Panc1 (cell line): Measurements from ENCODE around the gene IFITM2. TPM values are rescaled to one million over a fixed set of nuclear protein-coding genes. Genes with fewer than 3 reads are reported as not detected.

ENCODE experiments used
- ATAC-seq: fragments of 200-7000 bp; cut with Tn5 transposase; 2 replicates; pipeline ENCODE4 v1.9.1; 2020; ENCODE audit warnings: mild to moderate bottlenecking, moderate library complexity
- BruUV-seq: library from RNA; stranded (reverse); fragments of 400-500 nt; replicated peaks from 2 replicates; lab custom pipeline; 2021; lab: Mats Ljungman, UMichigan
- CTCF ChIA-PET: fragments of 300-600 bp; sonication (Branson Sonifier 250); formaldehyde crosslinking; loops from one replicate; lab custom pipeline; 2022; ENCODE audit warnings: antibody characterized with exemption; lab: Charles Lee
- POLR2A ChIA-PET: fragments of 300-600 bp; sonication (Branson Sonifier 250); formaldehyde crosslinking; loops from one replicate; lab custom pipeline; 2022; ENCODE audit warnings: antibody characterized with exemption; lab: Charles Lee
- DNase-seq: peaks from one replicate; pipeline ENCODE4 v3.0.0-alpha.2; 2010; ENCODE audit warnings: low read depth, low spot score
- H3K27ac ChIP-seq: 2 replicates; pipeline ENCODE4 v1.5.1; 2011; ENCODE audit warnings: mild to moderate bottlenecking, low read length, inconsistent platforms
- H3K27me3 ChIP-seq: fragments of 200-500 bp; sonication (Bioruptor generic); 2 replicates; pipeline ENCODE4 v1.6.0; 2014; ENCODE audit warnings: low read length, inconsistent platforms; ENCODE audit not compliant: control insufficient read depth, insufficient read depth
- H3K36me3 ChIP-seq: fragments of 200-500 bp; sonication (Bioruptor generic); 2 replicates; pipeline ENCODE4 v1.5.1; 2014; ENCODE audit warnings: inconsistent platforms, mild to moderate bottlenecking, low read length, moderate library complexity; ENCODE audit not compliant: control insufficient read depth, insufficient read depth
- H3K4me1 ChIP-seq: 2 replicates; pipeline ENCODE4 v1.5.1; 2011; ENCODE audit warnings: inconsistent platforms, mild to moderate bottlenecking, low read length, moderate library complexity; ENCODE audit not compliant: control insufficient read depth, insufficient read depth
- H3K4me3 ChIP-seq, 2 experiments: 2 replicates each; pipeline ENCODE4 v1.5.1; 2011 to 2012; ENCODE audit warnings: low read depth in 2 of 2, low read length in 2 of 2, mild to moderate bottlenecking in 2 of 2, inconsistent platforms in 1 of 2, moderate library complexity in 1 of 2
- H3K9me3 ChIP-seq: fragments of 200-500 bp; sonication (Bioruptor generic); 2 replicates; pipeline ENCODE4 v1.5.1; 2014; ENCODE audit warnings: low read depth, mild to moderate bottlenecking, inconsistent platforms, low read length, moderate library complexity; ENCODE audit not compliant: control insufficient read depth, insufficient read depth
- CTCF ChIP-seq: fragments of 450-650 bp; IDR thresholded peaks from 2 replicates; pipeline ENCODE4 v1.5.1; 2017; ENCODE audit warnings: mild to moderate bottlenecking
- POLR2AphosphoS5 ChIP-seq: IDR thresholded peaks from 2 replicates; pipeline ENCODE4 v1.6.1; 2012; ENCODE audit warnings: mild to moderate bottlenecking, low read depth, low read length, moderate library complexity
- SIN3A ChIP-seq: IDR thresholded peaks from 2 replicates; pipeline ENCODE4 v1.6.1; 2012; ENCODE audit warnings: low read depth, mild to moderate bottlenecking, low read length, moderate library complexity, borderline replicate concordance; ENCODE audit not compliant: insufficient read depth
- TCF7L2 ChIP-seq: IDR thresholded peaks from 2 replicates; pipeline ENCODE4 v1.6.1; 2011; ENCODE audit warnings: mild to moderate bottlenecking, low read depth, low read length, inconsistent platforms
- in situ Hi-C: cut with HindIII; loops from 2 replicates; pipeline ENCODE4 v1.10.0; 2016; ENCODE audit warnings: low sequenced_read_pairs, low pct_unique_long_range_greater_than_20kb
- intact Hi-C: fragments of 100-400 bp; cut with micrococcal nuclease; formaldehyde crosslinking; loops from one replicate; pipeline ENCODE4 v1.10.0; 2022; ENCODE audit not compliant: unreplicated experiment
- total RNA-seq: library from RNA; stranded (reverse); gene quantifications from one replicate; pipeline ENCODE4 v1.2.1, GENCODE V29; 2021; ENCODE audit not compliant: unreplicated experiment
- TF ChIP-seq, protein P1 (sequence below), 2 experiments: IDR thresholded peaks; 2 replicates each; pipeline ENCODE4 v1.6.1; 2011 to 2012; ENCODE audit warnings: low read depth in 2 of 2, control low read depth in 1 of 2, low read length in 1 of 2, mild to moderate bottlenecking in 1 of 2, moderate library complexity in 1 of 2; ENCODE audit not compliant: insufficient read depth in 1 of 2

The IFITM2 gene
- total RNA-seq, 1 experiment from 2014 or later, result 183 TPM

GRCh38 chr11:299951-300735, 7.5 kb upstream of the IFITM2 start:
- no peak for DNase-seq
- CTCF ChIA-PET, result interaction anchor here (0.6 kb wide), 1 partner anchor 55 kb away, joined by 3 read pairs; no protein-coding TSS in a partner anchor
- Histone ChIP-seq H3K36me3 (no peaks in the 10 kb centered on the region), H3K27ac (peak overlapping the region; percentile 31; the same call in 1 of the 2 replicates), H3K4me1 (peaks cover 36% of the 10 kb centered on the region), H3K9me3 (no peaks in the 10 kb centered on the region), H3K4me3 (no peak overlapping the region), H3K27me3 (no peaks in the 10 kb centered on the region)
- no TSS peak for BruUV-seq
- in situ Hi-C loops (no loop called here), intact Hi-C loops (no loop called here)
- no peak for TF ChIP-seq SIN3A
- TF ChIP-seq CTCF, result no peak
- TF ChIP-seq, protein P1, sequence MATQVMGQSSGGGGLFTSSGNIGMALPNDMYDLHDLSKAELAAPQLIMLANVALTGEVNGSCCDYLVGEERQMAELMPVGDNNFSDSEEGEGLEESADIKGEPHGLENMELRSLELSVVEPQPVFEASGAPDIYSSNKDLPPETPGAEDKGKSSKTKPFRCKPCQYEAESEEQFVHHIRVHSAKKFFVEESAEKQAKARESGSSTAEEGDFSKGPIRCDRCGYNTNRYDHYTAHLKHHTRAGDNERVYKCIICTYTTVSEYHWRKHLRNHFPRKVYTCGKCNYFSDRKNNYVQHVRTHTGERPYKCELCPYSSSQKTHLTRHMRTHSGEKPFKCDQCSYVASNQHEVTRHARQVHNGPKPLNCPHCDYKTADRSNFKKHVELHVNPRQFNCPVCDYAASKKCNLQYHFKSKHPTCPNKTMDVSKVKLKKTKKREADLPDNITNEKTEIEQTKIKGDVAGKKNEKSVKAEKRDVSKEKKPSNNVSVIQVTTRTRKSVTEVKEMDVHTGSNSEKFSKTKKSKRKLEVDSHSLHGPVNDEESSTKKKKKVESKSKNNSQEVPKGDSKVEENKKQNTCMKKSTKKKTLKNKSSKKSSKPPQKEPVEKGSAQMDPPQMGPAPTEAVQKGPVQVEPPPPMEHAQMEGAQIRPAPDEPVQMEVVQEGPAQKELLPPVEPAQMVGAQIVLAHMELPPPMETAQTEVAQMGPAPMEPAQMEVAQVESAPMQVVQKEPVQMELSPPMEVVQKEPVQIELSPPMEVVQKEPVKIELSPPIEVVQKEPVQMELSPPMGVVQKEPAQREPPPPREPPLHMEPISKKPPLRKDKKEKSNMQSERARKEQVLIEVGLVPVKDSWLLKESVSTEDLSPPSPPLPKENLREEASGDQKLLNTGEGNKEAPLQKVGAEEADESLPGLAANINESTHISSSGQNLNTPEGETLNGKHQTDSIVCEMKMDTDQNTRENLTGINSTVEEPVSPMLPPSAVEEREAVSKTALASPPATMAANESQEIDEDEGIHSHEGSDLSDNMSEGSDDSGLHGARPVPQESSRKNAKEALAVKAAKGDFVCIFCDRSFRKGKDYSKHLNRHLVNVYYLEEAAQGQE (IDR thresholded peaks at IDR 0.05; ENCODE audit: insufficient read depth in 1 of 2, low read depth in 2 of 2, low read length in 1 of 2), result no peak
- no peak for TF ChIP-seq TCF7L2
- no peak for TF ChIP-seq POLR2AphosphoS5
- POLR2A ChIA-PET, result no interaction called here
- ATAC-seq, result peak; percentile 17

DNA sequence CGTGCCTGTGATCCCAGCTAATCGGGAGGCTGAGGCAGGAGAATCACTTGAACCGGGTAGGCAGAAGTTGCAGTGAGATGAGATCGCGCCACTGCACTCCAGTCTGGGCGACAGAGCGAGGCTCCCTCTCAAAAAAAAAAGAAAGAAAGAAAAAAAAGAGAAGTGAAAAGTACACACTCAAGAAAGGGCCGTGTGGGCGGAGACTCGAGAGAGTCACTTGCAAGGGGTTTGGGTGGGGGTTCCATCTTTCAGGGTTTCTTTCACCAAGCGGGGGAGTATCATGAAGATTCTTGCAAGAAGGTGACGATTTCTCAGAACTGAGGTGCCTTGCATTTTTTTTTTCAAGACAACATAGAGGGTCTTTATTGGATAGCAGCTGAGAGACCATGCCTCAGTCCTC, 4.3 kb upstream of the IFITM2 start:
- Histone ChIP-seq H3K4me3 (no peak overlapping the region), H3K9me3 (no peaks in the 10 kb centered on the region), H3K36me3 (no peaks in the 10 kb centered on the region), H3K4me1 (peaks cover 48% of the 10 kb centered on the region), H3K27ac (no peak overlapping the region), H3K27me3 (no peaks in the 10 kb centered on the region)
- no TSS peak for BruUV-seq
- DNase-seq, result no peak
- no peak for ATAC-seq
- ChIA-PET POLR2A (no interaction called here), CTCF (no interaction called here)
- in situ Hi-C loops, result no loop called here
- TF ChIP-seq, protein P1 (IDR thresholded peaks at IDR 0.05; ENCODE audit: insufficient read depth in 1 of 2, low read depth in 2 of 2, low read length in 1 of 2), result no peak
- TF ChIP-seq TCF7L2, result no peak
- TF ChIP-seq SIN3A, result no peak
- no peak for TF ChIP-seq CTCF
- no peak for TF ChIP-seq POLR2AphosphoS5
- intact Hi-C loops, result no loop called here
